ENCODE data around the gene XIAP. TPM values are rescaled to one million over a fixed set of nuclear protein-coding genes. Genes with fewer than 3 reads are reported as not detected.

Gene XIAP
- total and polyA plus RNA-seq, 2 experiments from 2014 or later, result 12.8 to 25.5 TPM

DNA sequence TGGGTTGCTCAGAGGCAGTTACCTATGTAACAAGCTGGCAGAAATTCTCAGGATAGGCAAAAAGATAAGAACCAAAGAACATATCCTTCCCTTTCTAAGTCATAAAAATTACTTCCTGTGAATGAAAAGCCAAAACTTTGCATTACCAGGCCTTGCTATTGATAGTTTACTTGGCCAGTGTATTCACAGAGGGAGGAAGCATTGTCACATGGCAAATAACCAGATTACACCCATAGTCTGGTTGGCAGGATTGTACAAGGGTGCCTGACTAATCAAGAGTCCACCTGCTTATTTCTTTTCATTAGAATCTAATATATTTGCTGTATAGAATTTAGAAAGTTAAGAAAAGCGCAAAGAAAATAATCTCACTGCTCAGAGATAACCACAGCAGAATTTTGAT lies 14.1 kb downstream of the XIAP start (continued):
- no peak for TF ChIP-seq EZH2 (IDR thresholded peaks at IDR 0.05; ENCODE audit: low read depth, unreplicated experiment)

DNA sequence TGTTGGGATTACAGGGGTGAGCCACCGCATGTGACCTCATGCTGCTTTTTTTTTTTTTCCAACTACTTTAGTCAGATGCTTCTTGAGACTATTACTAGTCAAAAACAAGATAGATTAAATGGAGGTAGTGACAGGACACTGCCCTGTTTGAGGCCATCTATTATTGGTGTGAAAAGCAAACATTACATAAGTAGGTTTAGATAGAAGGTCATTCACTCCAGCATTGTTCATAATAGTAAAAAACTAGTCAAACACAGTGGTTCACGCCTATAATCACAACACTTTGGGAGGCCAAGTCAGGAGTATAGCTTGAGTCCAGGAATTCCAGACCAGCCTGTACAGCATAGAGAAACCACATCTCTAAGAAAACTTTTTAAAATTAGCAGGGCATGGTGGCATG lies 16.3 kb downstream of the XIAP start:
- H3K4me2 ChIP-seq, result no peak overlapping the region
- no peaks in the 10 kb centered on the region; the same call in 1 of the 2 replicates for H4K20me1 ChIP-seq (replicated peaks; ENCODE audit: insufficient read depth)
- no peaks in the 10 kb centered on the region for H3K36me3 ChIP-seq (ENCODE audit: insufficient read depth)
- Mint-ChIP-seq H3K27me3 (ENCODE audit: insufficient read depth, low read depth, poor library complexity) (no peaks in the 10 kb centered on the region), H3K4me3 (no peak overlapping the region), H3K36me3 (ENCODE audit: low read depth) (no peaks in the 10 kb centered on the region), H3K27ac (no peak overlapping the region), H3K9me3 (no peaks in the 10 kb centered on the region), H3K4me1 (no peaks in the 10 kb centered on the region)
- H3K4me1 ChIP-seq (ENCODE audit: insufficient read depth), result no peaks in the 10 kb centered on the region
- H2AFZ ChIP-seq, result no peak overlapping the region
- peaks cover 36% of the 10 kb centered on the region for H3K79me2 ChIP-seq (replicated peaks; ENCODE audit: insufficient read depth)
- DNase-seq (ENCODE audit: low spot score), result no peak
- H3K27ac ChIP-seq (ENCODE audit: low read depth), result no peak overlapping the region
- TF ChIP-seq, protein P1, sequence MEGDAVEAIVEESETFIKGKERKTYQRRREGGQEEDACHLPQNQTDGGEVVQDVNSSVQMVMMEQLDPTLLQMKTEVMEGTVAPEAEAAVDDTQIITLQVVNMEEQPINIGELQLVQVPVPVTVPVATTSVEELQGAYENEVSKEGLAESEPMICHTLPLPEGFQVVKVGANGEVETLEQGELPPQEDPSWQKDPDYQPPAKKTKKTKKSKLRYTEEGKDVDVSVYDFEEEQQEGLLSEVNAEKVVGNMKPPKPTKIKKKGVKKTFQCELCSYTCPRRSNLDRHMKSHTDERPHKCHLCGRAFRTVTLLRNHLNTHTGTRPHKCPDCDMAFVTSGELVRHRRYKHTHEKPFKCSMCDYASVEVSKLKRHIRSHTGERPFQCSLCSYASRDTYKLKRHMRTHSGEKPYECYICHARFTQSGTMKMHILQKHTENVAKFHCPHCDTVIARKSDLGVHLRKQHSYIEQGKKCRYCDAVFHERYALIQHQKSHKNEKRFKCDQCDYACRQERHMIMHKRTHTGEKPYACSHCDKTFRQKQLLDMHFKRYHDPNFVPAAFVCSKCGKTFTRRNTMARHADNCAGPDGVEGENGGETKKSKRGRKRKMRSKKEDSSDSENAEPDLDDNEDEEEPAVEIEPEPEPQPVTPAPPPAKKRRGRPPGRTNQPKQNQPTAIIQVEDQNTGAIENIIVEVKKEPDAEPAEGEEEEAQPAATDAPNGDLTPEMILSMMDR (conservative IDR thresholded peaks at IDR 0.05; ENCODE audit: low read depth in 2 of 2), result no peak
- no peak for TF ChIP-seq EZH2 (IDR thresholded peaks at IDR 0.05; ENCODE audit: low read depth, unreplicated experiment)
- TF ChIP-seq, protein P2, sequence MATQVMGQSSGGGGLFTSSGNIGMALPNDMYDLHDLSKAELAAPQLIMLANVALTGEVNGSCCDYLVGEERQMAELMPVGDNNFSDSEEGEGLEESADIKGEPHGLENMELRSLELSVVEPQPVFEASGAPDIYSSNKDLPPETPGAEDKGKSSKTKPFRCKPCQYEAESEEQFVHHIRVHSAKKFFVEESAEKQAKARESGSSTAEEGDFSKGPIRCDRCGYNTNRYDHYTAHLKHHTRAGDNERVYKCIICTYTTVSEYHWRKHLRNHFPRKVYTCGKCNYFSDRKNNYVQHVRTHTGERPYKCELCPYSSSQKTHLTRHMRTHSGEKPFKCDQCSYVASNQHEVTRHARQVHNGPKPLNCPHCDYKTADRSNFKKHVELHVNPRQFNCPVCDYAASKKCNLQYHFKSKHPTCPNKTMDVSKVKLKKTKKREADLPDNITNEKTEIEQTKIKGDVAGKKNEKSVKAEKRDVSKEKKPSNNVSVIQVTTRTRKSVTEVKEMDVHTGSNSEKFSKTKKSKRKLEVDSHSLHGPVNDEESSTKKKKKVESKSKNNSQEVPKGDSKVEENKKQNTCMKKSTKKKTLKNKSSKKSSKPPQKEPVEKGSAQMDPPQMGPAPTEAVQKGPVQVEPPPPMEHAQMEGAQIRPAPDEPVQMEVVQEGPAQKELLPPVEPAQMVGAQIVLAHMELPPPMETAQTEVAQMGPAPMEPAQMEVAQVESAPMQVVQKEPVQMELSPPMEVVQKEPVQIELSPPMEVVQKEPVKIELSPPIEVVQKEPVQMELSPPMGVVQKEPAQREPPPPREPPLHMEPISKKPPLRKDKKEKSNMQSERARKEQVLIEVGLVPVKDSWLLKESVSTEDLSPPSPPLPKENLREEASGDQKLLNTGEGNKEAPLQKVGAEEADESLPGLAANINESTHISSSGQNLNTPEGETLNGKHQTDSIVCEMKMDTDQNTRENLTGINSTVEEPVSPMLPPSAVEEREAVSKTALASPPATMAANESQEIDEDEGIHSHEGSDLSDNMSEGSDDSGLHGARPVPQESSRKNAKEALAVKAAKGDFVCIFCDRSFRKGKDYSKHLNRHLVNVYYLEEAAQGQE (IDR thresholded peaks at IDR 0.05; ENCODE audit: unreplicated experiment), result no peak
- no peak for TF ChIP-seq ZNF114 (CRISPR knock-in tag; IDR thresholded peaks at IDR 0.05)
- no peak for TF ChIP-seq JUNB (IDR thresholded peaks at IDR 0.05; ENCODE audit: unreplicated experiment)
- TF ChIP-seq, protein P3, sequence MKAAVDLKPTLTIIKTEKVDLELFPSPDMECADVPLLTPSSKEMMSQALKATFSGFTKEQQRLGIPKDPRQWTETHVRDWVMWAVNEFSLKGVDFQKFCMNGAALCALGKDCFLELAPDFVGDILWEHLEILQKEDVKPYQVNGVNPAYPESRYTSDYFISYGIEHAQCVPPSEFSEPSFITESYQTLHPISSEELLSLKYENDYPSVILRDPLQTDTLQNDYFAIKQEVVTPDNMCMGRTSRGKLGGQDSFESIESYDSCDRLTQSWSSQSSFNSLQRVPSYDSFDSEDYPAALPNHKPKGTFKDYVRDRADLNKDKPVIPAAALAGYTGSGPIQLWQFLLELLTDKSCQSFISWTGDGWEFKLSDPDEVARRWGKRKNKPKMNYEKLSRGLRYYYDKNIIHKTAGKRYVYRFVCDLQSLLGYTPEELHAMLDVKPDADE (IDR thresholded peaks at IDR 0.05), result no peak
- TF ChIP-seq POLR2AphosphoS5 (IDR thresholded peaks at IDR 0.05; ENCODE audit: low read depth), result no peak
- TF ChIP-seq CREB1 (CRISPR knock-in tag; IDR thresholded peaks at IDR 0.05; ENCODE audit: low read depth), result no peak
- no peak for TF ChIP-seq STAT1 (IDR thresholded peaks at IDR 0.05; ENCODE audit: unreplicated experiment)
- no peak for TF ChIP-seq NANOG (IDR thresholded peaks at IDR 0.05; ENCODE audit: borderline replicate concordance)
- TF ChIP-seq ZNF331 (CRISPR knock-in tag; IDR thresholded peaks at IDR 0.05; ENCODE audit: low read depth), result no peak
- no peak for TF ChIP-seq EZH2phosphoT487 (IDR thresholded peaks at IDR 0.05; ENCODE audit: unreplicated experiment)
- TF ChIP-seq, protein P4, sequence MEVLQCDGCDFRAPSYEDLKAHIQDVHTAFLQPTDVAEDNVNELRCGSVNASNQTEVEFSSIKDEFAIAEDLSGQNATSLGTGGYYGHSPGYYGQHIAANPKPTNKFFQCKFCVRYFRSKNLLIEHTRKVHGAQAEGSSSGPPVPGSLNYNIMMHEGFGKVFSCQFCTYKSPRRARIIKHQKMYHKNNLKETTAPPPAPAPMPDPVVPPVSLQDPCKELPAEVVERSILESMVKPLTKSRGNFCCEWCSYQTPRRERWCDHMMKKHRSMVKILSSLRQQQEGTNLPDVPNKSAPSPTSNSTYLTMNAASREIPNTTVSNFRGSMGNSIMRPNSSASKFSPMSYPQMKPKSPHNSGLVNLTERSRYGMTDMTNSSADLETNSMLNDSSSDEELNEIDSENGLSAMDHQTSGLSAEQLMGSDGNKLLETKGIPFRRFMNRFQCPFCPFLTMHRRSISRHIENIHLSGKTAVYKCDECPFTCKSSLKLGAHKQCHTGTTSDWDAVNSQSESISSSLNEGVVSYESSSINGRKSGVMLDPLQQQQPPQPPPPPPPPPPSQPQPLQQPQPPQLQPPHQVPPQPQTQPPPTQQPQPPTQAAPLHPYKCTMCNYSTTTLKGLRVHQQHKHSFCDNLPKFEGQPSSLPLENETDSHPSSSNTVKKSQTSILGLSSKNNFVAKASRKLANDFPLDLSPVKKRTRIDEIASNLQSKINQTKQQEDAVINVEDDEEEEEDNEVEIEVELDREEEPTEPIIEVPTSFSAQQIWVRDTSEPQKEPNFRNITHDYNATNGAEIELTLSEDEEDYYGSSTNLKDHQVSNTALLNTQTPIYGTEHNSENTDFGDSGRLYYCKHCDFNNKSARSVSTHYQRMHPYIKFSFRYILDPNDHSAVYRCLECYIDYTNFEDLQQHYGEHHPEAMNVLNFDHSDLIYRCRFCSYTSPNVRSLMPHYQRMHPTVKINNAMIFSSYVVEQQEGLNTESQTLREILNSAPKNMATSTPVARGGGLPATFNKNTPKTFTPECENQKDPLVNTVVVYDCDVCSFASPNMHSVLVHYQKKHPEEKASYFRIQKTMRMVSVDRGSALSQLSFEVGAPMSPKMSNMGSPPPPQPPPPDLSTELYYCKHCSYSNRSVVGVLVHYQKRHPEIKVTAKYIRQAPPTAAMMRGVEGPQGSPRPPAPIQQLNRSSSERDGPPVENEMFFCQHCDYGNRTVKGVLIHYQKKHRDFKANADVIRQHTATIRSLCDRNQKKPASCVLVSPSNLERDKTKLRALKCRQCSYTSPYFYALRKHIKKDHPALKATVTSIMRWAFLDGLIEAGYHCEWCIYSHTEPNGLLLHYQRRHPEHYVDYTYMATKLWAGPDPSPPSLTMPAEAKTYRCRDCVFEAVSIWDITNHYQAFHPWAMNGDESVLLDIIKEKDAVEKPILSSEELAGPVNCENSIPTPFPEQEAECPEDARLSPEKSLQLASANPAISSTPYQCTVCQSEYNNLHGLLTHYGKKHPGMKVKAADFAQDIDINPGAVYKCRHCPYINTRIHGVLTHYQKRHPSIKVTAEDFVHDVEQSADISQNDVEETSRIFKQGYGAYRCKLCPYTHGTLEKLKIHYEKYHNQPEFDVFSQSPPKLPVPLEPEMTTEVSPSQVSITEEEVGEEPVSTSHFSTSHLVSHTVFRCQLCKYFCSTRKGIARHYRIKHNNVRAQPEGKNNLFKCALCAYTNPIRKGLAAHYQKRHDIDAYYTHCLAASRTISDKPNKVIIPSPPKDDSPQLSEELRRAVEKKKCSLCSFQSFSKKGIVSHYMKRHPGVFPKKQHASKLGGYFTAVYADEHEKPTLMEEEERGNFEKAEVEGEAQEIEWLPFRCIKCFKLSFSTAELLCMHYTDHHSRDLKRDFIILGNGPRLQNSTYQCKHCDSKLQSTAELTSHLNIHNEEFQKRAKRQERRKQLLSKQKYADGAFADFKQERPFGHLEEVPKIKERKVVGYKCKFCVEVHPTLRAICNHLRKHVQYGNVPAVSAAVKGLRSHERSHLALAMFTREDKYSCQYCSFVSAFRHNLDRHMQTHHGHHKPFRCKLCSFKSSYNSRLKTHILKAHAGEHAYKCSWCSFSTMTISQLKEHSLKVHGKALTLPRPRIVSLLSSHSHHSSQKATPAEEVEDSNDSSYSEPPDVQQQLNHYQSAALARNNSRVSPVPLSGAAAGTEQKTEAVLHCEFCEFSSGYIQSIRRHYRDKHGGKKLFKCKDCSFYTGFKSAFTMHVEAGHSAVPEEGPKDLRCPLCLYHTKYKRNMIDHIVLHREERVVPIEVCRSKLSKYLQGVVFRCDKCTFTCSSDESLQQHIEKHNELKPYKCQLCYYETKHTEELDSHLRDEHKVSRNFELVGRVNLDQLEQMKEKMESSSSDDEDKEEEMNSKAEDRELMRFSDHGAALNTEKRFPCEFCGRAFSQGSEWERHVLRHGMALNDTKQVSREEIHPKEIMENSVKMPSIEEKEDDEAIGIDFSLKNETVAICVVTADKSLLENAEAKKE (CRISPR knock-in tag; IDR thresholded peaks at IDR 0.05), result no peak
- H3F3A ChIP-seq (replicated peaks; ENCODE audit: low read depth), result no peaks in the 10 kb centered on the region
- no peak overlapping the region for H3K4me3 ChIP-seq
- H3K9me2 ChIP-seq (ENCODE audit: insufficient read depth), result no peaks in the 10 kb centered on the region
- no peak for ATAC-seq
- H3K27me3 ChIP-seq (ENCODE audit: insufficient read depth), result no peaks in the 10 kb centered on the region
